GM12872 (cell line): ENCODE data around the gene KBTBD6.

Experiments
- CTCF ChIP-seq: IDR thresholded peaks from 3 replicates; pipeline ENCODE4 v1.5.1; 2011; ENCODE audit warnings: low read depth, mild to moderate bottlenecking, low read length, moderate library complexity; ENCODE audit not compliant: insufficient read depth

Gene KBTBD6

GRCh38 chr13:41157048-41157717, 24.6 kb upstream of the KBTBD6 start:
- TF ChIP-seq CTCF = no peak

GRCh38 chr13:41156620-41157019, 24.0 kb upstream of the KBTBD6 start:
- no peak for TF ChIP-seq CTCF

GRCh38 chr13:41154042-41154441, 21.4 kb upstream of the KBTBD6 start:
- no peak for TF ChIP-seq CTCF

- no peak for TF ChIP-seq CTCF
Observed at GRCh38 chr13:41152005-41152404, 19.4 kb upstream of the KBTBD6 start.

- no peak for TF ChIP-seq CTCF
Observed at GRCh38 chr13:41150058-41150457, 17.5 kb upstream of the KBTBD6 start.

- no peak for TF ChIP-seq CTCF
Observed at GRCh38 chr13:41148419-41149283, 16.0 kb upstream of the KBTBD6 start.

GRCh38 chr13:41145136-41145908, 12.7 kb upstream of the KBTBD6 start:
- TF ChIP-seq CTCF = no peak
